Stimulated activated CD4-positive, alpha-beta T cell treated with anti-CD3 and anti-CD28 coated beads, Interleukin-2, amount 100 ng/mL, for 4 hours (primary cell): ENCODE measurements around the gene LAD1.

Experiments
- DNase-seq: peaks from one replicate; pipeline ENCODE4 v3.0.0-alpha.2; 2020; ENCODE audit warnings: low read depth

LAD1 gene

DNA sequence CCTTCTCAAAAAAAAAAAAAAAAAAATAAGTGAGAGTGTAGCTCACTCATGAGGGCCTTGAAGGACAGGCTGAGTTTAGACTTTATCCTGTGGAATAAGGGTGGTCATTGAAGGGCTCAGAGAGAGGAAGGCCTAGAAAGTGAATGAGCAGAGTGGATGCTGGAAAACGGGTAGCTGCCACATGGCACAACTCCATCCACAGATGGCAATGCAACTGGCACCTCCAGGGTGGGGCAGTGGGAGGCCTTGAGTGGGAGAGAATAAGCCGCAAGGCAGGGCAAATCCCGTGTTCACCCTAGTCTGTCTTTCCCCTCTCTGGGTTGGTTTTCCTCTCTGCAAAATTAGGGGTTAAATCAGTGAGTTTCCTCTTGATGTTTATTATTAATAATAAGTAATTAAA is 19.3 kb upstream of the LAD1 start:
- DNase-seq = no peak

GRCh38 chr1:201414051-201414738 is 15.1 kb upstream of the LAD1 start:
- DNase-seq = no peak

DNA sequence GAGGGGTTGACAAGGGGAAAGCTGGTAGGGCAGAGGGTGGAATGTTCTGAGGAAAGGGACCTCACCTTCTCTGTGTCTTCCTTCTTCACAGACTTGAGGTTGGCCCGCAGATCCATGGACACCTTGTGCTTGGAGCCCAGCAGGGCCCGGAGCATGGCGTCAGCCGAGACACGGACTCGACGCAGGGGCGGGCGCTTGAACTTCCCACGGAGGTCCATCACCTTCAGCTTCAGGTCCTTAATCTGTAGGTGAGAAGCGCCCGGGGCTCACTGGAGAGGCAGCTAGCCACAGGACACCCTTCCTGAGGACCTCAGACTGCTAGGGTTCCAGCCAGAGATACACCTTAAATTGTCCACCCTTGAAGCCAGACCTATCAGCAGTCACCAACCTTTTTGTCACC is 12.2 kb upstream of the LAD1 start:
- DNase-seq = no peak

DNA sequence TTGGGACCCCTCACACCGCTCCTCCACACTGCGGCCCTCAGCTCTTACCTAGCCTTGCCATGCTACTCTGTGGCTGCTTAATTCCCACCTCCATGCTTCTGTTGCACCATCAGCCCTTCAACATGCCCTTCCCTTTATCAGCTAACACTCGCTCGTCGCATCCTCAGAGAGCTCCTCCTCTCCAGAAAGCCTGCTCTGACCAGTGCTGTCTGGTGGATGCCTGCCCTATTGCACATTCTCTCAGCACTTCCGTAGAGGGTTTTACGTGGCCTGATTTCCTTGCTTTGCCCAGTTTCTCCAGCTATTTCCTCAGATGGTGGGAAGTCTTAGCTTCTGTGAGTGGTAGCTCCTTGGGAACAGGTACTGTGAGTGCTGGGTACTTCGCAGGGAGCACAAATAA is 10.3 kb upstream of the LAD1 start:
- no peak for DNase-seq

GRCh38 chr1:201408834-201409200 is 9.7 kb upstream of the LAD1 start:
- DNase-seq = no peak

GRCh38 chr1:201408176-201408833 is 9.2 kb upstream of the LAD1 start:
- DNase-seq = peak; percentile 35

- no peak for DNase-seq
These were observed 7.8 kb upstream of the LAD1 start for GRCh38 chr1:201406831-201407406.

DNA sequence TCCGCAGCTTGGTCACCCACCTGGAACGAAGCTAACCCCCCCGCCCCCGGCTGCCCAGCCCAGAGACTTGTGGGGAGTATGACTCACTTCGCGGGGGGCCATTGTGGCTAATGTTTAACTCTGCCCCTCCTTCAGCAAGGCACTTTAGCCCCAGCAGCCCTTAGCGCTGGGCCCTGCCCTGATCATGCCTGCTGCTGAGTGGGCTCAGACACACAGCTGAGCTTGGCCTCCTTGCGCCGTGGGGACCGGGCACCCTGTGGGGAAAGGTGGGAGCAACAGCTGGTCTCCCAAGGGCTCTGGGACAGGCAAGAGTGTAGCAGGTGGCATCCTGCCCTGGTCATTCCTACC is 6.3 kb upstream of the LAD1 start:
- DNase-seq = no peak

- DNase-seq = no peak
These were observed 5.8 kb upstream of the LAD1 start for GRCh38 chr1:201404722-201405483.

- no peak for DNase-seq
These were observed 4.9 kb upstream of the LAD1 start for GRCh38 chr1:201404055-201404454.

- no peak for DNase-seq
These were observed 4.2 kb upstream of the LAD1 start for GRCh38 chr1:201403359-201403758.

- DNase-seq = no peak
These were observed 2.6 kb upstream of the LAD1 start for GRCh38 chr1:201401700-201402099.

- DNase-seq = no peak
These were observed 1.7 kb upstream of the LAD1 start for GRCh38 chr1:201400852-201401230.

DNA sequence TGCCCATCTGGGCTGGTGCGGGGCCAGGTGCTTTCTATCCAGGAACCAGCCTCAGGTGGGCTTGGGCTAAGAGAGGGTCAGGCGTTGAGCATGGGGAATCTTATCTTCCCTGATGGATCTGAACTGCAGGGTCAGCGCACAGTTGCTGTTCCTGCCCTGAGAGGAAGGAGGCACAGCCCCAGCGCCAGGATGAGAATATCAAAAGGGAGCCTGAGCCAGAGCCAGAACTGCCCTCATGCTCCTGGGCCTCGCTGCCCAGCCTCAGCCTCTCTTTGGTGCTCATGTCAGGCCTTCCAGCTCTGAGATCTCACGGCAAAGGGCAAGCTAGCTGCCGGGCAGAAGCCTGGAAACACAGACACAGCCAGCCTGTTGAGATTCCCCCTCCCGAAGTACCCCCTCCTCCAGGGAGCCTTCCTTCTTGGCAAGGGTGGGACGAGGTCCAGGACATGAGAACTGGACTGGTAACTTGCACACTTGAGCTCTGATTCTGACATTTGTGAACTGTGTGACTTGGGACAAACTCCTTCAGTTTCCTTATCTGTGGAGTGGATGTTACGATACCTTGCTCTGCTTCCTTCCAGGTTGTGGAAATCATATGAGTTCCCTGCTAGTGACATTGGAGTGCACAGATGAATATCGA is 1.2 kb upstream of the LAD1 start:
- DNase-seq = no peak

GRCh38 chr1:201399352-201400126 is 415 bp upstream of the LAD1 start:
- DNase-seq = no peak

GRCh38 chr1:201397675-201398074 is 1.4 kb downstream of the LAD1 start:
- DNase-seq = no peak

DNA sequence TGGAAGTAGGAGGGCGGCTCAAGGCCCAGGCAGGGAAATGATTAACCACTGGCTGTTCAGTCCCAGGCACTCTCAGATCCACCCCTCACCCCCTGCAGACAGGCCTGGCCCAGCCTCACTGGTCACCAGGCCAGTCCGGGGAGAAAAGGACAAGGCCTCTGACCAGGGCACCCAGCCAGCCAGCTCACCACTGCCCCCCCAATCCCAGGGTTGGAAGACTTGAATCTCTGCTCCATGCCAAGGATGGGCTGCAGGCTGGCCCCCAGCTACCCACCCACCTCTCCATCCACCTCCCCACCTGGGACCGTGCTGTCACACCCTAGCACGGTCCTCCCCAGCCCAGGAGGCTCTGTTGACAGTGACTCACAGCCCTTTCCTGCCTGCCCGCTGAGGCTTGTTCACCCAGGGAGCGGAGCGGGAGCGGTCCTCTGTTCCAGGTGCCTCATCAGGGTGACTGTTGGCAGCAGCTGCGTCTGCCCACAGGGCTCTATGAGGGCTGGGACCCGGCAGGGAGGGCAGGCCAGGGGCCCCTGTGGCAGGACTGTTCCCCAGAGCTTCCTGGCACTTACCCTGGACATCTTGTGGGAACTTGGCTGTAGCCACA is 2.2 kb downstream of the LAD1 start:
- DNase-seq = no peak

GRCh38 chr1:201395936-201396335 is 3.2 kb downstream of the LAD1 start:
- DNase-seq = no peak

- no peak for DNase-seq
These were observed 4.5 kb downstream of the LAD1 start for GRCh38 chr1:201394591-201394990.

DNA sequence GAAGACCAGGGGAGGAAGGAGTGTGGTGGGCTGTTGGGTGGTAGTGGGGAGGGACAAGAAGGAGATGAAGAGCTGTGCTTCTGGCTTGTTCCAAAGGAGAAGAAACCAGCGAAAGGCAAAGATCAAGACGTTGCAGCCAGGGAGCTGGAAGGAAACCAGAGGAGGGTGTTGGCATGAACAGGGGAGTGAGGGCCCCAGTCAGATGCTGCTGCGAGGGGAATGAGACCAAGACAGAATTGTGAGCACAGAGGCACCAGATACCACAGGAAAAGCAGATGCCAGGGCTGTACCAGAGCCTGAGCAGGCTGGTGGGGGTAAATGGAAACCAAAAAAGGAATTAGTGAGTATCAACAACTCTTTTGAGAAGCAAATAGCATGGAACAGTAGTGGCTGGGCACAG is 6.0 kb downstream of the LAD1 start:
- no peak for DNase-seq
